A172 (cell line): ENCODE results near the gene SIGLEC7. TPM values are rescaled to one million over a fixed set of nuclear protein-coding genes. Genes with fewer than 3 reads are reported as not detected.
A peak's percentile ranks its signal among the peaks of the same experiment; 100 is the strongest.

Source experiments
- DNase-seq: peaks from one replicate; pipeline ENCODE4 v3.0.0-alpha.2; 2015; ENCODE audit warnings: low spot score
- total RNA-seq: library from RNA; depleted of rRNA; stranded (reverse); fragments of >200 nt; shearing (Covaris generic); gene quantifications from 2 replicates; pipeline ENCODE4 v1.2.3, GENCODE V29; 2014

SIGLEC7 gene
- total RNA-seq, 1 experiment from 2014 or later, result not detected

DNA sequence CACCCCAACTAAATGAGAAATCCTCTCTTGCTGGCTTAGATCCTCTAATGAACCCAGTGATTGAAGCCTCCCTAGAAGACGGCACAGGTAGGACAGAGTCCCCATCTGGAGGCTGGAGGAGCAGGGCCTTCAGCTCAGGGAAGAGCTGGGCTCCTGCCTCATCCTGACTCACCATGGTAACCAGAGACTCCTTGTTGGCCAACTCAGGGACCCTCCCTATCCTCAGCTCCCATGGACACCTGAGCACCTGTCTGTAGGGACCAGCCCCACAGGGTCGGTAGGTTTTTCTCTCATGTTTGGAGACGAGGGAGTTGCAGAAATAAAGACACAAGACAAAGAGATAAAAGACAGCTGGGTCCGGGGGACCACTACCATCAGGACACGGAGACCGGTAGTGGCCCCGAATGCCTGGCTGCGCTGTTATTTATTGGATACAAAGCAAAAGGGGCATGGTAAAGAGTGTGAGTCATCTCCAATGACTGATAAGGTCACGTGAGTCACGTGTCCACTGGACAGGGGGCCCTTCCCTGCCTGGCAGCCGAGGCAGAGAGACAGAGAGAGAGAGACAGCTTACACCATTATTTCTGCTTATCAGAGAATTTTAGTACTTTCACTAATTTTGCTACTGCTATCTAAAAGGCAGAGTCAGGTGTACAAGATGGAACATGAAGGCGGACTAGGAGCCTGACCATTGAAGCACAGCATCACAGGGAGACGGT is 26.6 kb downstream of the SIGLEC7 start:
- DNase-seq, result no peak

DNA sequence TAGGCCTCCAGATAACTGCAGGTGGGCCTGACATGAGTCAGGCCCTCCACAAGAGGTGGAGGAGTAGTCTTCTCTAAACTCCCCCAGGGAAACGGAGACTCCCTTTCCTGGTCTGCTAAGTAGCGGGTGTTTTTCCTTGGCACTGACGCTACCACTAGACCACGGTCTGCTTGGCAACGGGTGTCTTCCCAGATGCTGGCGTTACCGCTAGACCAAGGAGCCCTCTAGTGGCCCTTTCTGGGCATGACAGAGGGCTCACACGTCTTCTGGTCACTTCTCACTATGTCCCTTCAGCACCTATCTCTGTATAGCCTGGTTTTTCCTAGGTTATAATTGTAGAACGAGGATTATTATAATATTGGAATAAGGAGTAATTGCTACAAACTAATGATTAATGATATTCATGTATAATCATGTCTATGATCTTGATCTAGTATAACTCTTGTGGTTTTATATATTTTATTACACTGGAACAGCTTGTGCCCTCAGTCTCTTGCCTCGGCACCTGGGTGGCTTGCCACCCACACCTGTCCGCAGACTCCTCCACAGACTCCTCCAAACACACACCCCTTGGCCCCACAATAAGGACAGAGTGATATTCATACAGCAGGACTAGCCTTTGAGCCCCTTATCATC is 27.3 kb downstream of the SIGLEC7 start:
- DNase-seq, result peak; percentile 54

DNA sequence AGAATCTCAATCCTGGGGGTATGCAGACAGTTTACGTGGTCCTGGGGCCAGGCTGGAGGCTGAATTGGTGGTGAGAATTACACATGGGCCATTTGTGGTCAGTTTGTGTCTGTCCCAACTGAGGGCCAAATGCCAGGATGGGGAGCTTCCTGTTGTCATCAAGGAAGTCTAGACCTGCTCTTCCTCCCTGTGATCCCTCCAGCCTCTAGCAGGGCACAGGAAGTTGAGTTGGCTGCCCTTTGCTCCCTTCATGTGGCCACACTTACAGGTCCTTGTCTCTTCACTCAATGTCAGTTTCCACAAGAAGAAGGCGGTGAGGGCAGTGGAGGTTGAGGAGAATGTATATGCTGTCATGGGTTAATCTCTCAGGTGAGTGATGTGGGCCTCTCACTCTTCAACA is 30.1 kb downstream of the SIGLEC7 start:
- DNase-seq, result no peak

DNA sequence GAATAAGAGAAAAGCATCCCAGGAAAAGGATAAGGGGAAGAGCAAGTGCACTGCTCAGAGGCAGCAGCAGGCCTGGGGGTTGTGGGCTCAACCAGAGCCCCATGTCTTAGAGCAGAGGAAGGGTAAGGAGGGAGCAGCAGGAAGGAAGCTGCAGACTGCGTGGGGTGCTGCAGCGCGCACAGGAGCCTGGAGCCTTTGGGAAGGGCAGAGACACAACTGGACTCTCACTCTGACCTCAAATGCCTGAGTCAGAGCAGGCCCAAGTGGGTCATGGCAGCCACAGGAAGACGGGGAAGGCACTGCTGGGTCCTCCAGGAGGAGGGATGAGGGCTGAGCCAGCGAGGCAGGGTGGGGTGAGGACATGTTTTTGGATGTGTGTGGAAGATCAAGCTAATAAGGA is 31.6 kb downstream of the SIGLEC7 start:
- no peak for DNase-seq

DNA sequence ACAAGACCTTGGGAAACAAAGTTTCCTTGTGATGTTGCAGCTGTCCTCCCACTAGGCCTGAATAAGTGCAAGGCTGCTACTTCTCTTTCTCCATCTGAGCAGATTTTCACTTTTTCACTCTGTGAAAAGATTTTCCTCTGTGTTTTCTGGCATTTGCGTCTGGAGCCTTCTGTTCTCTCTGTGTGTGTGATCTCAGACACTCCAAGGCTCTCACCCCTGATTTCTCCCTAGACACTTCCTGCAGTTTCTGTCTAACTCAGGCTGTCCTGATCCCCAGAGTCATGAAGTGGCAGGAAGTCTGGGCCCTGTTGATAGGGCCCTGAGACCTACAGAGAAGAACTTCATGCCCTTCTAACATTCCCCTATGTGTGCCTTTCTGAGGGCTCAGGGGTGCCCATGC is 37.2 kb downstream of the SIGLEC7 start:
- DNase-seq, result no peak

DNA sequence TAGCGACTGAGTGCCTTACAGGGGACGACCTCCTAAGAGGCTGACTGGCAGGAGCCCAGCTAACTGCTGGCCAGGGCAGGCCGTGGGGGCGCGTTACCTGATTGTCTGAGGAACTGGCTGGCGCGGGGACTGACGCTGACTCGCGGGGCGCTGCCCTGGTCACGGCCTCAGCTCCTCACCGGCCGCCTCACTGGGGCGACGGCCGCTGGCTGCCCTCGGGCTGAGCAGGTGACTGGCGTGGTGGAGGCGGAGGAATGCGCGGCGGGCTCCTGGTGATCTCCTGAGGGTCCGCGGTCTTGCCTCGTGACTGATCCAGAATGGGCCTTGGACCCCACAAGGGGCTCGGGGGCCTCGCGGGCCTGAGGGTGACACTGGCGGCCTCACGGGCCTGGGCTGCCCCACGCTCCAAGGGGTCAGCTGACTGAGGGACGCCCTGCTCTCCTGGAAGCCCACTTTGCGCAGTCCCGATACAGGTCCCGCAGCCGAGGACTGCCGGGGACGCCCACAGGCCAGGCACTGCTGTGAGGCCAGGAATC is 39.3 kb downstream of the SIGLEC7 start:
- DNase-seq, result no peak

DNA sequence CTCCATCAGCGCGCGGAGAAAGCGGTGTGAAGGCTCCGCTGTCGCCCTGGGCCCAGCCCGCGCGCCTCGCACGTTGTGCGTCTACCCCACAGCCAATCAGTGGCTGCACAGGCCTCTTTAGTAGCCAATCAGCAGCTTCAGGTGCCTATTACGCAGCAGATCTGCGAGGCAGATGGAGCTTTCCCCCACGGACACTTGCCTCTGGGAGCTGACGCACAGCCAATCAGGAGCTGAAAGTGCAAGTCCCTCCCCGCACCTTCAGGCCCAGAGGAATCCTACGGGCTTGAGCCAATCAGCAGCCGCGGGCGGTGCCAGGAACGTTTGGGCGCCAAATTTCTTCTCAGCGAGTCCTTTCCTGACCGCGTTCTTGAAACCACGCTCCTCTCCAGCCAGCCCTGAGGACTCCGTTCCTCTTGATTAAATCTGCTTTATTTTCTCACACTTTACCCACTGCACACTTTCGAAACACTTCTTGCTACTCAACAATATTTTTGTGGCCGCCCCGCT is 39.9 kb downstream of the SIGLEC7 start:
- no peak for DNase-seq

DNA sequence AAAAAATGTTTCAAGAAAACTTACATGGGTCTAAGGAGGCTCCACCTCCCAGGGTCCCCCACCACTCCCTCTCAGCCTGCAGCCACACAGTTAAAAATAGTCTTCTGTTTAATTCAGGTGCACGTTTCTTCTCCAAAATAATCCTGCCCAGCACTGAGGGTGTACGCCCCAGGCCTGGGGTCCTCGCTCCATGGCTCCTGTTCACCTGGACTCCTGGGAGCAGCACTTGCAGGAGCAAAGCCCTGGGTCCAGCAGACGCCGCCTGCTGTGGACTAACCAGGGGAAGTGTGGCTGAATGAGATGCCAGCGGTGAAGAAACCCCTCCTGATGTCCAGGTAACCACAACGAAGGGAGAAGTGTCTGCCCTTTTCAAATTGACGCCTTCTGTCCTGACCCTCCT is 41.5 kb downstream of the SIGLEC7 start:
- no peak for DNase-seq

DNA sequence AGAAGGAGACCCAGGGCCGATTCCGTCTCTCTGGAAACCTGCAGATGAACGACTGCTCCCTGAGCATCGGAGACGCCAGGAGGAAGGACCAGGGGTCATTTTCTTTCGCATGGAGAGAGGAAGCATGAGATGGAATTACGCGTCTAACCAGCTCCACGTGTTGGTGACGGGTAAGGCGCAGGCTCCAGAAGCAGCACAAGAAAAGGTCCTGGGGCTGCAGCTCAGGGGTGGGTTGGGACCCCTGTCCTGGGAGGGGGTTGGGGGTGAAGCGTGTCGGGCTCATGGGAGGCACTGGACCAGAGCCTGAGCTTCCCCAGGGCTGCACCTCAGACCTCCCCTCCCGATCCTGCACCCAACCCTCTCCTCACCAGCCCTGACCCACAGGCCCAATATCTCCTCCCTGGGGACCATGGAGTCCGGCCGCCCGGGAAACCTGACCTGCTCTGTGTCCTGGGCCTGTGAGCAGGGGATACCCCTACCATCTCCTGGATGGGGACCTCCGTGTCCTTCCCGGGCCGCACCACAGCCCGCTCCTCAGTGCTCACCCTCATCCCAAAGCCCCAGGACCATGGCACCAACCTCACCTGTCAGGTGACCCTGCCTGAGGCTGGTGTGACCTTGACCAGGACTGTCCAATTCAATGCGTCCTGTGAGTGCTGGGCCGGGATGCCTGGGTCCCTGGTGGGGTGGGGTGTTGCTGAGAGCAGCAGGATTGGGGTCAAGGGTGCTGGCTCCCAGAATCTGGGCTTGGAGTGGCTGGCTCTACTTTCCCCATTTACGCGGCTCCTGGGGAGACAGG is 43.2 kb downstream of the SIGLEC7 start:
- no peak for DNase-seq

DNA sequence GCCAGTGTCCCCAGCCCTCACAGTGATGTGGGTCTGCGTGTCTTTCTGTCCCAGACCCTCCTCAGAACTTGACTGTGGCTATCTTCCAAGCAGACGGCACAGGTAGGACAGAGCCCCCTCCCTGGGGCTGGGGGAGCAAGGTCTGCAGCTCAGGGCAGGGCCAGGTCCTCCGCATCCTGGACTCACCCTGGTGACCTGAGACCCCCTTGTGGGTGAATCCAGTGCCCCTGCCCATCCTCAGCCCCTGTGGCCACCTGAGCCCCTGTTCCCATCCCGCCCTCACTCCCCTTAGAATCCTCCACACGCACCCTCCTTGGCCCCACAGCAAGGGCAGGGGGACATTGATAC is 43.7 kb downstream of the SIGLEC7 start:
- DNase-seq, result no peak

DNA sequence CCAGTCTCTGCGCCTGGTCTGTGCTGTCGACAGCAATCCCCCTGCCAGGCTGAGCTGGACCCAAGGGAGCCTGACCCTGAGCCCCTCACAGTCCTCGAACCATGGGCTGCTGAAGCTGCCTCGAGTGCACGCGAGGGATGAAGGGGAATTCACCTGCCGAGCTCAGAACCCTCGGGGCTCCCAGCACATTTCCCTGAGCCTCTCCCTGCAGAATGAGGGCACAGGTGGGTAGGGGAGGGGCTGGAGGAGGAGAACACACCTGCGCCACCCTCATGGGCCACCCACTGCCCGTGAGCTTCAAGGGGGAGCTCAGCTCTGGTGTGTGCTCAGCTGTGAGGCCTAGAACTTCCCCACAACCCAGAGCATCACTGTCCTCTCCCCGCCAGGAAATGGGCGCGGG is 44.2 kb downstream of the SIGLEC7 start:
- no peak for DNase-seq

DNA sequence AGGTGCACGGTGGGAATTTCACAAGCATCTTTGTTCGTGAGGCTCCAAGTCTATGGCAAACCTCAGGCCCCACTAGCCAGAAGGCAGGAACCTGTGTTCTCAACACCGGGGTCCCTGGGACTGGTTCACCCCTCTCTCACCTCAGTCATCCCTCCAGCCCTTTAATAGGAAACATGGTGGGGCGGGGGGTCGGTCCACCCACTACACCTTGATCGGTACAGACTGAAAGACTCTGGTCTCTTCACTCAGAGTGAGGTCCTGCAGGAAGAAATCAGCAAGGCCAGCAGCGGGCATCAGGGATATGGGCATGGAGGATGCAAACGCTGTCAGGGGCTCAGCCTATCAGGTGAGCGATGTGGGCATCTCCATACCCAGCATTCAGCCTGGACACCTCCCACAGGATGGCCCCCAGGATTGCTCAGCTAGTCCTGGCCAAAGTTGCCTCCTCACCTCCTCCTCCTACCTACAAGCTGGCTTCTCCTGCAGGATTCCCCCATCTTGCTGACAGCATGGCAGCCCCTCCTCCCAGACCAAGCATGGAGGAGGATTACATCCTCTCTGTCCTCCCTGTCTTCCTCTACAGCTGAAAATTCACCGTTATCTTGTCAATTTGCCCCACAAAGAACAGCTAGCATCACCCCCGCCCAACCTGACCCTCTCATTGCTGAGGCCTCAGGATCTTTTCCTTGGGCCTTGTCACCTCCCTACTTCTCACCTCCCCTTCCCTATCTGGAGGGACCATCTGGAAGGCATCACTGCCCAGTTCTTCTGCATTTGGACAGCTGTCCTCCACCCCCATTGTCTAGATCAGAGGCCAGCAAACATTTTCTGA is 45.5 kb downstream of the SIGLEC7 start:
- DNase-seq, result no peak

DNA sequence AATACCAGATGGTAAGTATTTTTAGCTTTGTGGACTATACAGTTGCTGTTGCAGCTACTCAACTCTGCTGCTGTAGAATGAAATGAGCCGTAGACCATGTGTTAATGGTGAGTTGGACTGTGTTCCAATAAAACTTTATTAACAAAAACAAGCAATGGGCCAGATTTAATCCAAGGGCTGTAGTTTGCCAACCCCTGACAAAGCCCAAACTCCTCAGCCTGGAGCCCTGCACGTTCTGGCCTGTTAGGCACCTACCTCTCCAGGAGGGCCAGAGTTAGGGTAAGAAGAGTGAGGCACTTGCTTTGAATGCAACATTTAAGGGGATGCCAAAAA is 46.1 kb downstream of the SIGLEC7 start:
- no peak for DNase-seq

DNA sequence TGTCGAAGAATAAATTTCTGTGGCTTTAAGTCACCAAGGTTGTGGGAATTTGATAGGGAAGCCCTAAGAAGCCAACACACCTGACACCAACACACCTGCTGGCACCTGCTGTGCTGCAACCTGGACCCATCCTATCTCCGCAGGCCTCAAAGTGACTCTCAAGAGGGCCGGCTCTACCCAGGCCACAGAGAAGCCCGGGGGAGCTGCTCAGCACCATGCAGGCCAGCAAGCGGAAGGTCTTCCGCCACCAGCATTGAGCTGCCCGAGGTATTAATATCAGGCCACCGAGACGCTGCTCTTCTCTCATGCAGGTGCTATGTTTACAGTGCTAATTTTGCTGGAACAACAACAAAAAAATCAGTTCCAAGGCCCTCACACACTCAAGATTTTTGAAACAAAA is 50.6 kb downstream of the SIGLEC7 start:
- DNase-seq, result no peak

DNA sequence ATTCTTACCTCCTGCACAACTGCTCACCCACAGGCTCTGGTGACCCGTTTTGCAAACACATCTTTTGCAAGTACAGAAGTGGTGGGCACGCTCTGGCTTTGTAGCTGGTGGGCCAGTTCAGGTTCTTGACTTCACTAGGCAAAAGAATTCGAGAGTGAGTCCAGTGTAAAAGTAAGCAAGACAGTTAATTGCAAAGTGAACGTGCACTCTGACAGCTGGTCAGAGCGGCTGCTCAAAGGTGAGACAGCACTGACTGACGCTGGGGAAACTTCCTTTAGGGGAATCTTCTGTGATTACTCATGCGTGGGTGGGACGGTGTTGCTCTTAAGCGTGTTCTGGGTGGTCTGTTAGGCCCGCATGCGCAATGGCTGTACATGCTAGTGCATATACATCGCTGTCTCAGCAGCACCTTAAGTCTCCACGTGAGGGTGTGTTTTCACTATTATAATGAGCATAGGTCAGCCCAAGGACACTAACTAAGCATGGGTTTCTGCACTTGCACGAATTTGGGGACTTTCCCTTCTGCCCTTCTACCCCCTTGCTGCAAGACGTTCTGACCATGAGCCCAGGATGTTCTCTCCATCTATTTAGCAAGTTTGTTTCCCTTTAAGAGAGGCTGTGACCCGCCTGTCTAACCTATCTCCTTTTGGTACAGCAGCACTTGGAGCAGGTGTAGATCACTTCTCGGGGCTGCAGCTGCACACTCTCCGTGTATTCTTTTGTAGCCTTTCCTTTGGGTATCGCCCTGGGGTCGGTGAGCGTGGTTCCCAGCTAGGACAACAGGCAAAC is 52.6 kb downstream of the SIGLEC7 start:
- DNase-seq, result no peak

DNA sequence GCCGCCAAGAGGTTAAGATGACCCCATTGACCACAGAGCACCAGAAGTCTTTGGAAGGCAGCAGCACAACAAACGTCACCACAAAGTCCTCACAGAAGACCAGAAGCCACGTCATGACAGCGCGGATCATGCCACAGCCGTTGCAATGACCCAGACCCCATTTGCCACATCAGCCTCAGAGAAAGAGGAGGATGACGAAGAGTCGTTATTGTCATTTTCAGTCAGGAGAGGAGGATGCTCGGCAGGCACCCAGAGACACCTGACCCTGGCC is 53.1 kb downstream of the SIGLEC7 start:
- DNase-seq, result no peak

DNA sequence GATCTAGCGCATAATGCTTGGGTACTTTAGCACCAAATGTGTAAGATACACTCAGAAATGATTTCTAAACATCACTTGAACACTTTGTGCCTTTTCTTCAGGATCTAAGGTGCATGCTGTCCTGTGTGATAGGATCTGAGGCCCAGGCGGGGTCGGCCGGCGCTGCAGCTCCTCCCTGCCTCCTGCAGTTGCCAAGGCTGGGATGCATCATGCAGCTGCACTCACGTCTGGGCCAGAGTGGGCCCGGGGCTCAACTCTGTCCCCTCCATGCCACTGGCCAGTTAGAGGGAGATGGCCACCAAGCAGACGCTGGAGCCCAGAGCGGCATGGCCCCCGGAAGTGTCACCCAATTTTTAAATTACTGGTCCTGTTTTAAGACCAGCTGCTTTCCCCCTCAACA is 53.5 kb downstream of the SIGLEC7 start:
- no peak for DNase-seq

DNA sequence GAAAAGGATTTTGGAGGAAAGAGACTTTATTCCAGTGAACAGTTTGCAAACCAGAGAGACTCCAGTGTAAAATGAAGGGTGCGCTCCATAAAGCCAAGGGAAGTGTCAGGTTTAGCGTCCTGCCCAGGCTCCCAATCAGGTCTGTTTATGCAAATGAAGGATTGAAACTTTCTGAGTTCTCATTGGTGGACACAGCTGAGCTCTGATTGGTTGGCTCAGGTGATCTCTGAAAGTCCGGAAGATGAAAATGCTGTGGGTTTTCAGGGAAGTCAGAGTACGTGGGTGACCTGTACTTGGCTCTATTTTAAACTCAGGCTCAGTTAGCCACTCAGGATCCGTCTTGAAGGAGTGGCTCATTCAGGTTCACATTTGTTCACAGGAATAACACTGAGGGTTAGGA is 54.1 kb downstream of the SIGLEC7 start:
- DNase-seq, result no peak

DNA sequence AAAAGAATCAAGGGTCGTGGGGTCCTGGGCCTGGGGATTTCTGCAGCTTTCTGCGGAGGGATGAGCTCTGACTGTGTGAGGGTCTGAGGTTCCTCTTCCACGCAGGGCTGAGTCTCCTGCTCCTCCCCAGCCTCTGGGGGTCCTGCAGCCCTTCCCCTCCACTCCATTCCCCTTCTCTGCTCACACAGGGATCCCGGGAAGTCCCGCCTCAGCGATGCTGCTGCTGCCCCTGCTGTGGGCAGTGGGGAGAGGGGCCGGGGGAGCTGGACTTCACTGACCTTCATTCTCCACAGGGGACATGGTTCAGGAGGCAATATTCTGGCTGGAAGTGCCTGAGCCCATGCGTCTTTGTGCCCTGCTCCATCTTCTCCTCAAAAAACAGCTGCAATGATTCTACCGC is 56.5 kb downstream of the SIGLEC7 start:
- no peak for DNase-seq

DNA sequence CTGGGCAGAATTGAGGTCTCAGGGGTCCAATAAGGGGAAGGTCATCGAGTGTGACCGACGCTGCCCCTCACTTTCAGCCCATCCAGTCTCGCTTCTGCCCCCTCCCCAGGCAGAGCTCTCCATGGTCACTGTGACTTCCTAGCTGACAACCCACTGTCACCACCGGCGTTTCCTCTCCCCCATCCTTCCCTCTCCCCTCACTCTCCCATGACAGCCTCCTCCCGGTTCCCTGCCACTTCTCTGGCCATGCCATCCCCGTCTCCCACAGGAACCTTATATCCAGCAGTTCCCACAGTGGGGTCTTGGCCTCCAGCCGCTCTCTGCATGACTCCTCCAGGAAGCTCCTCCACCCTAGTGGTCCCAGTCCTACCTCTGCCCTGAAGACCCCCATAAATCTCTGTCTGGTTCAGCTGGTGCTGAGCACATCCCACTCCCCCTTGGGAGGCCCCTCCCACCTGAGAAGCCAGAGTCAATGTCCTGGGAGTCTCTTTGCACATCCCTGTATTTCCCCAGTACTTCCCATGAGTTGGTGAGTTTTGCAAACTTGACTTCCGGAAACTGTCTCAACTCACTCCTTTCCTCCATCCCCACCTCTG is 58.1 kb downstream of the SIGLEC7 start:
- no peak for DNase-seq

DNA sequence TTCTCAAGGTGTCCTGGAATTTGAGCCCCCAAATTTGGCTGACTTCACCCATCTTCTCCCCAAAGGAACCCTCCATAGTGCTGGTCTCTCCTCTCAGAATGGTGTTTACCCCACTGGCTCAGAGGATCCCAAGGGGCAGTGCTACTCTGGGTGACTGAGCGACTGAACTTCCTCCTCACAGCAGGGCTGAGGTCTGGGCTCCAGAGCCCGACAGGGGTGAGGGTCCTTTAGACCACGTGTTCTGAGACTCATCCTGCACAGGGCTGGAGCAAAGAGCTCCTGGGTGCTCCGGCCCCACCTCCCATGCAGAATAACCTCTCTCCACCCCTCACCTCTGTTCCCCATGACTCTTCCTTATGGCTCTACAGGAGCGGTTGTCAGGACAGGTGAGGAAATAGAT is 59.6 kb downstream of the SIGLEC7 start:
- DNase-seq, result no peak
